ENCODE measurements around the gene ZNHIT6.
A peak's percentile ranks its signal among the peaks of the same experiment; 100 is the strongest.

Gene ZNHIT6

GRCh38 chr1:85707267-85707989 is 805 bp downstream of the ZNHIT6 start:
- peaks cover 33% of the 10 kb centered on the region for H3K36me3 ChIP-seq
- peaks cover 10% of the 10 kb centered on the region; the same call in 1 of the 2 replicates for H4K20me1 ChIP-seq
- H3K4me1 ChIP-seq: peaks cover 20% of the 10 kb centered on the region
- H3K9me3 ChIP-seq: peaks cover 7% of the 10 kb centered on the region; the same call in 1 of the 2 replicates
- peak overlapping the region; percentile 79 for H3K27ac ChIP-seq
- TF ChIP-seq Cebpa-rat (IDR thresholded peaks at IDR 0.05): no peak
- no peaks in the 10 kb centered on the region for H3K27me3 ChIP-seq
- H3K4me3 ChIP-seq: peak overlapping the region; percentile 84
- peak overlapping the region; percentile 95 for H3K4me2 ChIP-seq
- peak overlapping the region; percentile 85 for H3K9ac ChIP-seq

- H4K20me1 ChIP-seq: peaks cover 10% of the 10 kb centered on the region; the same call in 1 of the 2 replicates
- H3K4me2 ChIP-seq: peak overlapping the region; percentile 95
- peaks cover 7% of the 10 kb centered on the region; the same call in 1 of the 2 replicates for H3K9me3 ChIP-seq
- H3K36me3 ChIP-seq: peaks cover 48% of the 10 kb centered on the region
- H3K27me3 ChIP-seq: no peaks in the 10 kb centered on the region
- no peak for TF ChIP-seq Cebpa-rat (IDR thresholded peaks at IDR 0.05)
- no peak overlapping the region for H3K27ac ChIP-seq
- H3K9ac ChIP-seq: no peak overlapping the region
- peaks cover 20% of the 10 kb centered on the region for H3K4me1 ChIP-seq
- H3K4me3 ChIP-seq: no peak overlapping the region
These were observed 2.3 kb downstream of the ZNHIT6 start for GRCh38 chr1:85705940-85706339.

GRCh38 chr1:85700422-85700821 is 7.8 kb downstream of the ZNHIT6 start:
- Histone ChIP-seq H3K4me2 (no peak overlapping the region), H4K20me1 (peaks cover 19% of the 10 kb centered on the region; the same call in 1 of the 2 replicates), H3K9me3 (peaks cover 6% of the 10 kb centered on the region; the same call in 1 of the 2 replicates), H3K27me3 (no peaks in the 10 kb centered on the region), H3K4me3 (no peak overlapping the region), H3K27ac (no peak overlapping the region), H3K36me3 (peaks cover 75% of the 10 kb centered on the region), H3K4me1 (no peaks in the 10 kb centered on the region), H3K9ac (no peak overlapping the region)
- TF ChIP-seq Cebpa-rat (IDR thresholded peaks at IDR 0.05): no peak

GRCh38 chr1:85697895-85698294 is 10.3 kb downstream of the ZNHIT6 start:
- H3K4me3 ChIP-seq: no peak overlapping the region
- TF ChIP-seq Cebpa-rat (IDR thresholded peaks at IDR 0.05): no peak
- peaks cover 62% of the 10 kb centered on the region for H3K36me3 ChIP-seq
- H3K27me3 ChIP-seq: no peaks in the 10 kb centered on the region
- H4K20me1 ChIP-seq: peaks cover 36% of the 10 kb centered on the region
- H3K4me2 ChIP-seq: no peak overlapping the region
- no peak overlapping the region for H3K27ac ChIP-seq
- H3K4me1 ChIP-seq: no peaks in the 10 kb centered on the region
- H3K9me3 ChIP-seq: no peaks in the 10 kb centered on the region
- no peak overlapping the region for H3K9ac ChIP-seq

GRCh38 chr1:85692730-85693314 is 15.4 kb downstream of the ZNHIT6 start:
- no peak overlapping the region for H3K4me3 ChIP-seq
- peaks cover 58% of the 10 kb centered on the region for H3K36me3 ChIP-seq
- no peaks in the 10 kb centered on the region for H3K4me1 ChIP-seq
- H3K9ac ChIP-seq: no peak overlapping the region
- no peak for TF ChIP-seq Cebpa-rat (IDR thresholded peaks at IDR 0.05)
- no peaks in the 10 kb centered on the region for H3K9me3 ChIP-seq
- no peak overlapping the region for H3K27ac ChIP-seq
- H3K27me3 ChIP-seq: no peaks in the 10 kb centered on the region
- peaks cover 65% of the 10 kb centered on the region for H4K20me1 ChIP-seq
- H3K4me2 ChIP-seq: no peak overlapping the region

- Histone ChIP-seq H3K36me3 (peaks cover 62% of the 10 kb centered on the region), H3K4me3 (no peak overlapping the region), H3K4me2 (no peak overlapping the region), H3K9ac (no peak overlapping the region), H3K4me1 (no peaks in the 10 kb centered on the region), H3K9me3 (no peaks in the 10 kb centered on the region), H3K27ac (no peak overlapping the region), H3K27me3 (no peaks in the 10 kb centered on the region), H4K20me1 (peaks cover 62% of the 10 kb centered on the region)
- TF ChIP-seq Cebpa-rat (IDR thresholded peaks at IDR 0.05): no peak
These were observed 18.3 kb downstream of the ZNHIT6 start for GRCh38 chr1:85689775-85690404.

- H3K9ac ChIP-seq: no peak overlapping the region
- H3K4me1 ChIP-seq: no peaks in the 10 kb centered on the region
- H3K36me3 ChIP-seq: peaks cover 48% of the 10 kb centered on the region
- no peaks in the 10 kb centered on the region for H3K9me3 ChIP-seq
- no peak overlapping the region for H3K4me2 ChIP-seq
- no peak for TF ChIP-seq Cebpa-rat (IDR thresholded peaks at IDR 0.05)
- H4K20me1 ChIP-seq: peaks cover 18% of the 10 kb centered on the region
- H3K4me3 ChIP-seq: no peak overlapping the region
- H3K27ac ChIP-seq: no peak overlapping the region
- H3K27me3 ChIP-seq: no peaks in the 10 kb centered on the region
These were observed 24.8 kb downstream of the ZNHIT6 start for GRCh38 chr1:85683292-85684025.

GRCh38 chr1:85681087-85681486 is 27.1 kb downstream of the ZNHIT6 start:
- H3K27me3 ChIP-seq: no peaks in the 10 kb centered on the region
- H3K4me3 ChIP-seq: no peak overlapping the region
- no peak overlapping the region for H3K9ac ChIP-seq
- H4K20me1 ChIP-seq: peaks cover 15% of the 10 kb centered on the region
- no peak overlapping the region for H3K4me2 ChIP-seq
- H3K4me1 ChIP-seq: no peaks in the 10 kb centered on the region
- H3K9me3 ChIP-seq: no peaks in the 10 kb centered on the region
- TF ChIP-seq Cebpa-rat (IDR thresholded peaks at IDR 0.05): no peak
- peaks cover 52% of the 10 kb centered on the region for H3K36me3 ChIP-seq
- no peak overlapping the region for H3K27ac ChIP-seq

- no peak overlapping the region for H3K9ac ChIP-seq
- peaks cover 5% of the 10 kb centered on the region; the same call in 1 of the 2 replicates for H4K20me1 ChIP-seq
- H3K9me3 ChIP-seq: no peaks in the 10 kb centered on the region
- no peak overlapping the region for H3K4me2 ChIP-seq
- H3K27me3 ChIP-seq: no peaks in the 10 kb centered on the region
- no peaks in the 10 kb centered on the region for H3K4me1 ChIP-seq
- TF ChIP-seq Cebpa-rat (IDR thresholded peaks at IDR 0.05): no peak
- H3K36me3 ChIP-seq: peaks cover 57% of the 10 kb centered on the region
- H3K27ac ChIP-seq: no peak overlapping the region
- no peak overlapping the region for H3K4me3 ChIP-seq
These were observed 30.0 kb downstream of the ZNHIT6 start for GRCh38 chr1:85678193-85678592.
